OCI-LY7 (cell line): ENCODE results near the gene PHRF1. TPM values are rescaled to one million over a fixed set of nuclear protein-coding genes. Genes with fewer than 3 reads are reported as not detected.

ENCODE experiments used
- BruUV-seq: library from RNA; stranded (reverse); fragments of 400-500 nt; replicated peaks from 2 replicates; lab custom pipeline; 2021; lab: Mats Ljungman, UMichigan
- CTCF ChIA-PET: fragments of 300-600 bp; sonication (Branson Sonifier 250); formaldehyde crosslinking; loops from one replicate; lab custom pipeline; 2022; ENCODE audit warnings: antibody characterized with exemption; ENCODE audit not compliant: unreplicated experiment; lab: Charles Lee
- POLR2A ChIA-PET: fragments of 300-600 bp; sonication (Branson Sonifier 250); formaldehyde crosslinking; loops from one replicate; lab custom pipeline; 2022; ENCODE audit warnings: antibody characterized with exemption; lab: Charles Lee
- DNase-seq: peaks from one replicate; pipeline ENCODE4 v3.0.0-alpha.2; 2015; ENCODE audit warnings: low spot score
- H2AFZ ChIP-seq: fragments of 200-600 bp; sonication (generic), shearing (Covaris generic); 2 replicates; pipeline ENCODE4 v1.6.1; 2014; ENCODE audit warnings: mild to moderate bottlenecking, antibody characterized with exemption, low read length, moderate library complexity
- H3K27ac ChIP-seq: fragments of 200-600 bp; sonication (generic); 2 replicates; pipeline ENCODE4 v1.5.1; 2014; ENCODE audit warnings: mixed run types, low read depth, mild to moderate bottlenecking, moderate library complexity, low read length, inconsistent platforms; ENCODE audit not compliant: poor library complexity, severe bottlenecking
- H3K36me3 ChIP-seq: fragments of 200-600 bp; sonication (generic); 2 replicates; pipeline ENCODE4 v1.6.1; 2014; ENCODE audit warnings: mild to moderate bottlenecking, antibody characterized with exemption, low read length, moderate library complexity, mixed read lengths; ENCODE audit not compliant: insufficient read depth
- H3K4me1 ChIP-seq: fragments of 200-600 bp; sonication (generic); 2 replicates; pipeline ENCODE4 v1.5.1; 2014; ENCODE audit warnings: mild to moderate bottlenecking, low read length; ENCODE audit not compliant: insufficient read depth, poor library complexity, severe bottlenecking
- H3K4me2 ChIP-seq: fragments of 200-600 bp; sonication (generic); 2 replicates; pipeline ENCODE4 v1.6.1; 2014; ENCODE audit warnings: mild to moderate bottlenecking, low read length
- H3K4me3 ChIP-seq: fragments of 200-600 bp; sonication (generic); 2 replicates; pipeline ENCODE4 v1.5.1; 2014; ENCODE audit warnings: mild to moderate bottlenecking, low read depth, low read length; ENCODE audit not compliant: poor library complexity, severe bottlenecking
- H3K79me2 ChIP-seq: fragments of 200-600 bp; sonication (generic); 2 replicates; pipeline ENCODE4 v1.6.1; 2016; ENCODE audit warnings: low read depth, mild to moderate bottlenecking, low read length, moderate library complexity, mixed read lengths; ENCODE audit not compliant: insufficient read depth
- H3K9me2 ChIP-seq: fragments of 200-600 bp; sonication (generic); 2 replicates; pipeline ENCODE4 v1.6.1; 2016; ENCODE audit warnings: mild to moderate bottlenecking, low read length, mixed read lengths; ENCODE audit not compliant: insufficient read depth
- H3K9me3 ChIP-seq: fragments of 200-600 bp; sonication (generic); 2 replicates; pipeline ENCODE4 v1.6.1; 2014; ENCODE audit warnings: mild to moderate bottlenecking, mixed run types, low read length, mixed read lengths
- H4K20me1 ChIP-seq: fragments of 200-600 bp; sonication (generic); 2 replicates; pipeline ENCODE4 v1.6.1; 2014; ENCODE audit warnings: mild to moderate bottlenecking, antibody characterized with exemption, low read length, moderate library complexity, mixed read lengths; ENCODE audit not compliant: insufficient read depth
- CTCF ChIP-seq: fragments of 200-600 bp; sonication (generic); conservative IDR thresholded peaks from 2 replicates; pipeline ENCODE4 v1.5.1; 2014; ENCODE audit warnings: mild to moderate bottlenecking, antibody characterized with exemption, low read length, moderate library complexity, mixed read lengths
- EZH2phosphoT487 ChIP-seq: fragments of 200-600 bp; sonication (generic); IDR thresholded peaks from 2 replicates; pipeline ENCODE4 v1.6.1; 2018; ENCODE audit warnings: low read depth, borderline replicate concordance, mild to moderate bottlenecking, mixed run types, antibody characterized with exemption, low read length, moderate library complexity, mixed read lengths
- intact Hi-C: fragments of 100-400 bp; cut with micrococcal nuclease; formaldehyde crosslinking; loops from one replicate; pipeline ENCODE4 v1.10.0; 2022; ENCODE audit not compliant: unreplicated experiment
- total RNA-seq, 2 experiments: library from RNA; depleted of rRNA in 1 of 2; stranded (reverse); fragments of >200 nt in 1 of 2; shearing (Covaris generic) in 1 of 2; gene quantifications; 2 replicates each; pipeline ENCODE4 v1.2.3, GENCODE V29; 2014 to 2022

PHRF1 gene
- total RNA-seq, 2 experiments from 2014 or later: 25.6 to 45.4 TPM

- Histone ChIP-seq H3K9me2 (no peaks in the 10 kb centered on the region), H2AFZ (no peak overlapping the region), H3K79me2 (no peaks in the 10 kb centered on the region), H3K27ac (peak overlapping the region; percentile 59), H3K4me1 (peaks cover 19% of the 10 kb centered on the region), H3K9me3 (no peaks in the 10 kb centered on the region), H3K4me3 (peak overlapping the region; percentile 65), H3K36me3 (peaks cover 35% of the 10 kb centered on the region), H3K4me2 (peak overlapping the region; percentile 70), H4K20me1 (0 out of 2 replicates have a peak, but pooled peaks cover 3% of the 10 kb centered on the region)
- no TSS peak for BruUV-seq
- no peak for TF ChIP-seq CTCF
- no peak for TF ChIP-seq EZH2phosphoT487
- POLR2A ChIA-PET: interaction anchor here (0.6 kb wide), 1 partner anchor 149 kb away, joined by 4 read pairs; no protein-coding TSS in a partner anchor
- CTCF ChIA-PET: no interaction called here
- intact Hi-C loops: loop anchor here (5.0 kb wide), 1 partner anchor 38 kb away; the partner anchor contains the start of gene PHRF1
- DNase-seq: no peak
Observed at GRCh38 chr11:614623-615503, 38.6 kb downstream of the PHRF1 start.

GRCh38 chr11:615504-616319, 39.4 kb downstream of the PHRF1 start, which contains the start of gene IRF7:
TSS of gene IRF7 (minus strand) at chr11:615950. CDS start at chr11:615364, 586 bp downstream.
- Histone ChIP-seq H3K79me2 (no peaks in the 10 kb centered on the region), H3K9me3 (no peaks in the 10 kb centered on the region), H3K36me3 (peaks cover 27% of the 10 kb centered on the region), H3K27ac (peak within 1 kb of the TSS; percentile 59), H3K4me1 (peaks cover 19% of the 10 kb centered on the region), H3K9me2 (no peaks in the 10 kb centered on the region), H4K20me1 (0 out of 2 replicates have a peak, but pooled peaks cover 3% of the 10 kb centered on the region), H3K4me2 (peak within 1 kb of the TSS; percentile 70), H3K4me3 (peak within 1 kb of the TSS; percentile 65), H2AFZ (no peak within 1 kb of the TSS; the same call in 1 of the 2 replicates)
- peak; percentile 91 for DNase-seq
- POLR2A ChIA-PET: interaction anchor here (0.6 kb wide), 2 partner anchors 150 to 835 kb away, joined by 3 to 4 read pairs; no protein-coding TSS in a partner anchor
- TF ChIP-seq CTCF: no peak
- no peak for TF ChIP-seq EZH2phosphoT487
- BruUV-seq: no TSS peak
- CTCF ChIA-PET: no interaction called here
- intact Hi-C loops: loop anchor here (5.0 kb wide), 1 partner anchor 38 kb away; the partner anchor contains the start of gene PHRF1
